ENCODE results near the gene OLFM3.

DNA sequence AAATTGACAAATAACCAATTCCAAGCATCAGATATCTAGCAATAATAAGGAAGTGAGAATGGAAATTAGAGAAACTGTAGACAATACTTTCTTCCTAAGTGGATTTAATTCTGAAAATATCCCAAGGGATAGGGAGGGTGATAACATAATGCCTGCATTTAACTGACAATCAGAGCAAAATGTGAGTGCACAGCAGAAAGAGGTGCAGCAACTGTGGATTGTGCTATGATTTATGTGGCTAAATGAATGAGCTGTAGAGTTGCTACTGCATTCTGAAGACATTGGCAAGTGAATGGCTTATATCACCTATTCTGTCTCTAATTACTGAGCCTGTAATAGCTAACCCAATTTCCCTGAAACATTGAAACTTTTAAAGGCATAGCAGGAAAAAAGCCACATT is 39.0 kb downstream of the OLFM3 start:
- no peak for TF ChIP-seq EZH2 (IDR thresholded peaks at IDR 0.05; ENCODE audit: low read depth)
- TF ChIP-seq, protein P1, sequence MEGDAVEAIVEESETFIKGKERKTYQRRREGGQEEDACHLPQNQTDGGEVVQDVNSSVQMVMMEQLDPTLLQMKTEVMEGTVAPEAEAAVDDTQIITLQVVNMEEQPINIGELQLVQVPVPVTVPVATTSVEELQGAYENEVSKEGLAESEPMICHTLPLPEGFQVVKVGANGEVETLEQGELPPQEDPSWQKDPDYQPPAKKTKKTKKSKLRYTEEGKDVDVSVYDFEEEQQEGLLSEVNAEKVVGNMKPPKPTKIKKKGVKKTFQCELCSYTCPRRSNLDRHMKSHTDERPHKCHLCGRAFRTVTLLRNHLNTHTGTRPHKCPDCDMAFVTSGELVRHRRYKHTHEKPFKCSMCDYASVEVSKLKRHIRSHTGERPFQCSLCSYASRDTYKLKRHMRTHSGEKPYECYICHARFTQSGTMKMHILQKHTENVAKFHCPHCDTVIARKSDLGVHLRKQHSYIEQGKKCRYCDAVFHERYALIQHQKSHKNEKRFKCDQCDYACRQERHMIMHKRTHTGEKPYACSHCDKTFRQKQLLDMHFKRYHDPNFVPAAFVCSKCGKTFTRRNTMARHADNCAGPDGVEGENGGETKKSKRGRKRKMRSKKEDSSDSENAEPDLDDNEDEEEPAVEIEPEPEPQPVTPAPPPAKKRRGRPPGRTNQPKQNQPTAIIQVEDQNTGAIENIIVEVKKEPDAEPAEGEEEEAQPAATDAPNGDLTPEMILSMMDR (conservative IDR thresholded peaks at IDR 0.05): no peak
